Body of pancreas (tissue), 4 donors: ENCODE results near the gene ANKS1B.

ENCODE experiments used
- CTCF ChIP-seq, 7 experiments: fragments of 450-650 bp in 4 of 7; fragments of 200-600 bp in 3 of 7; sonication (generic) in 3 of 7; IDR thresholded peaks; one replicate each; pipeline ENCODE4 v1.5.1; 2016 to 2019; ENCODE audit warnings: antibody characterized with exemption in 7 of 7
- POLR2A ChIP-seq, 3 donors: fragments of 450-650 bp; IDR thresholded peaks; one replicate each; pipeline ENCODE4 v1.6.1; 2016; ENCODE audit warnings: antibody characterized with exemption in 3 of 3, mild to moderate bottlenecking in 2 of 3

- no peak for TF ChIP-seq CTCF (IDR thresholded peaks at IDR 0.05)
- no peak for TF ChIP-seq POLR2A (IDR thresholded peaks at IDR 0.05)
Measured at GRCh38 chr12:98885778-98886177, 1099.0 kb downstream of the ANKS1B start.
